Ovary (tissue), 3 donors: ENCODE results near the gene ENPP6.

Experiments used
- EP300 ChIP-seq: sonication (generic); formaldehyde crosslinking; IDR thresholded peaks from one replicate; pipeline ENCODE4 v1.6.1; 2017; ENCODE audit warnings: antibody characterized with exemption
- POLR2A ChIP-seq: fragments of 450-650 bp; IDR thresholded peaks from one replicate; pipeline ENCODE4 v1.6.1; 2017; ENCODE audit warnings: antibody characterized with exemption, mild to moderate bottlenecking, moderate library complexity
- TF ChIP-seq, protein P1 (sequence below), 3 donors: fragments of 450-650 bp in 2 of 3; fragments of 200-600 bp in 1 of 3; IDR thresholded peaks; one replicate each; pipeline versions ENCODE4 v1.5.1 to v1.8.0; 2016 to 2022; ENCODE audit warnings: antibody characterized with exemption in 3 of 3, mild to moderate bottlenecking in 1 of 3
- donor health status: DM: no; HTN: no; CAD: no.

DNA sequence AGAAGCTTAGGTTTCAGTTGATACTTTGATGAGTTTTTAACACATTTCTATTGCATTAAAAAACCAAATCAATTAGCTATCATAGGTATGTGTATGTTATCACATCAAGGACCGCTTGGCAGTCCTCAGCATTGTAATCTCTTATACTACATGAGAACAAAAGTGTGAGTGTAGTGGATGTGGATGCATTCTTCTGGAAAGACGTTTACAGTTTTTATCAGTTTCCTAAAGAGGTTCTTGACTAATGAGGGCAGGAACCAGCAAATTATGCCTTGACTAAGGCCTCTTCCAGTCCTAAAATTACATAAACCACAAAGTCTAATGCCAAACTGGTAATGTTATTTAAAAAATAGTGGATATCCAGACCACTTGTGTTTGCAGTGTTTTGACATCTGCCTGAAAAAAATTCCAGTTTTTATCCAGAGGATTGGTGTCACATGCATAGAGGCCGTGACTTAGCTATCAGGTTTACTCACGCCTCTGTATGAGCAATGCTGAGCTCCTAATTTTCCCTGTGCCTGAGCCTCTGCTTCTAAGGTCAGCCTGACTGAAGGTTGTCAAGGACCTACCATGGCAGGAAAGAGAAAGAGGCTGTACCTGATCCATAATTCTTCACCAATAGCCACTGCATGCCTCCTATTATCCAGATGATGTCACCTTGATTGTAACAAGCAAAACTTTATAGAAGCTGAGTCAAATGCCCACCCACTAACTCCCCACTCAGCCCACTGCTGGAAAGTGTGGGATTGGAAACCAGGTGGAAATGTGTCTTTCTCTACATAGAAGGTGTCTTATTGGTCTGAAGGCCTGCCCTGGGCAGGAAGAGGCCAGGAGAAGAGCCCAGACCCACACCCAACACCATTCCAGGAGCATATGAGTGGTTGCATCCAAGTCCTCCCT, 68.7 kb downstream of the ENPP6 start:
- TF ChIP-seq, protein P1, sequence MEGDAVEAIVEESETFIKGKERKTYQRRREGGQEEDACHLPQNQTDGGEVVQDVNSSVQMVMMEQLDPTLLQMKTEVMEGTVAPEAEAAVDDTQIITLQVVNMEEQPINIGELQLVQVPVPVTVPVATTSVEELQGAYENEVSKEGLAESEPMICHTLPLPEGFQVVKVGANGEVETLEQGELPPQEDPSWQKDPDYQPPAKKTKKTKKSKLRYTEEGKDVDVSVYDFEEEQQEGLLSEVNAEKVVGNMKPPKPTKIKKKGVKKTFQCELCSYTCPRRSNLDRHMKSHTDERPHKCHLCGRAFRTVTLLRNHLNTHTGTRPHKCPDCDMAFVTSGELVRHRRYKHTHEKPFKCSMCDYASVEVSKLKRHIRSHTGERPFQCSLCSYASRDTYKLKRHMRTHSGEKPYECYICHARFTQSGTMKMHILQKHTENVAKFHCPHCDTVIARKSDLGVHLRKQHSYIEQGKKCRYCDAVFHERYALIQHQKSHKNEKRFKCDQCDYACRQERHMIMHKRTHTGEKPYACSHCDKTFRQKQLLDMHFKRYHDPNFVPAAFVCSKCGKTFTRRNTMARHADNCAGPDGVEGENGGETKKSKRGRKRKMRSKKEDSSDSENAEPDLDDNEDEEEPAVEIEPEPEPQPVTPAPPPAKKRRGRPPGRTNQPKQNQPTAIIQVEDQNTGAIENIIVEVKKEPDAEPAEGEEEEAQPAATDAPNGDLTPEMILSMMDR (IDR thresholded peaks at IDR 0.05): no peak
- no peak for TF ChIP-seq POLR2A
- no peak for TF ChIP-seq EP300
